GM12878 (cell line): ENCODE results near the gene WEE2. TPM values are rescaled to one million over a fixed set of nuclear protein-coding genes. Genes with fewer than 3 reads are reported as not detected.
A peak's percentile ranks its signal among the peaks of the same experiment; 100 is the strongest.

Experiments used
- ATAC-seq: fragments of 200-7000 bp; cut with Tn5 transposase; 3 replicates; pipeline ENCODE4 v1.9.1; 2020; ENCODE audit warnings: mild to moderate bottlenecking, moderate library complexity
- BruUV-seq: library from RNA; stranded (reverse); fragments of 400-500 nt; replicated peaks from 2 replicates; lab custom pipeline; 2021; lab: Mats Ljungman, UMichigan
- CTCF ChIA-PET: fragments of 300-600 bp; sonication (Branson Sonifier 250); formaldehyde crosslinking; extraction: SDS; loops from one replicate; lab custom pipeline; 2021; ENCODE audit warnings: inconsistent platforms; lab: Yijun Ruan, JAX
- POLR2A ChIA-PET: fragments of 350-600 bp; formaldehyde crosslinking; extraction: SDS; loops from one replicate; lab custom pipeline; 2021; ENCODE audit warnings: inconsistent platforms; lab: Charles Lee
- RAD21 ChIA-PET: fragments of 300-600 bp; sonication (Branson Sonifier 250); formaldehyde crosslinking; loops from one replicate; lab custom pipeline; 2023; ENCODE audit warnings: antibody characterized with exemption; ENCODE audit not compliant: unreplicated experiment; lab: Charles Lee
- SMC1A ChIA-PET: fragments of 300-600 bp; sonication (Branson Sonifier 250); formaldehyde crosslinking; loops from one replicate; lab custom pipeline; 2023; ENCODE audit not compliant: unreplicated experiment, uncharacterized antibody; lab: Charles Lee
- DNase-seq: peaks from one replicate; pipeline ENCODE4 v3.0.0-alpha.2; 2011; ENCODE audit warnings: low read depth, low spot score
- FAIRE-seq: peaks from 3 replicates; lab custom pipeline; 2011; peaks lifted over from hg19 to GRCh38; lab: Jason Lieb, UNC
- H2AFZ ChIP-seq: 2 replicates; pipeline ENCODE4 v1.6.0; 2011; ENCODE audit warnings: low read depth, low read length, control low read depth; ENCODE audit not compliant: control insufficient read depth
- H3K27ac ChIP-seq: 2 replicates; pipeline ENCODE4 v1.5.1; 2011; ENCODE audit warnings: control low read depth; ENCODE audit not compliant: control insufficient read depth, insufficient read depth
- H3K27me3 ChIP-seq, 2 experiments: replicated peaks in 1 of 2; 2 replicates each; pipeline versions ENCODE4 v1.6.0 to v1.6.1; 2011; ENCODE audit warnings: low read length in 1 of 2; ENCODE audit not compliant: control insufficient read depth in 2 of 2, insufficient read depth in 2 of 2
- H3K36me3 ChIP-seq, 2 experiments: 2 replicates each; pipeline ENCODE4 v1.5.1; 2011; ENCODE audit warnings: low read length in 1 of 2; ENCODE audit not compliant: control insufficient read depth in 2 of 2, insufficient read depth in 2 of 2
- H3K4me1 ChIP-seq: 2 replicates; pipeline ENCODE4 v1.6.1; 2011; ENCODE audit warnings: mild to moderate bottlenecking, low read length, moderate library complexity, mixed read lengths; ENCODE audit not compliant: control insufficient read depth, insufficient read depth
- H3K4me2 ChIP-seq: 2 replicates; pipeline ENCODE4 v1.6.0; 2011; ENCODE audit warnings: control low read depth; ENCODE audit not compliant: control insufficient read depth, insufficient read depth
- H3K4me3 ChIP-seq: fragments of 200-600 bp; sonication (generic); 2 replicates; pipeline ENCODE4 v1.5.1; 2016
- H3K79me2 ChIP-seq: 2 replicates; pipeline ENCODE4 v1.6.0; 2011; ENCODE audit warnings: low read length; ENCODE audit not compliant: control insufficient read depth, insufficient read depth
- H3K9ac ChIP-seq: 2 replicates; pipeline ENCODE4 v1.8.0; 2011; ENCODE audit warnings: low read length, control low read depth, mixed read lengths; ENCODE audit not compliant: control insufficient read depth, insufficient read depth
- H3K9me3 ChIP-seq: replicated peaks from 3 replicates; pipeline ENCODE4 v1.5.1; 2011; ENCODE audit warnings: mild to moderate bottlenecking, low read length; ENCODE audit not compliant: control insufficient read depth, insufficient read depth
- H4K20me1 ChIP-seq: 2 replicates; pipeline ENCODE4 v1.6.0; 2011; ENCODE audit not compliant: control insufficient read depth, insufficient read depth
- ETV6 ChIP-seq, 2 experiments: fragments of 450-650 bp in 1 of 2; IDR thresholded peaks in 1 of 2; conservative IDR thresholded peaks in 1 of 2; 2 replicates each; pipeline ENCODE4 v1.6.1; 2014; ENCODE audit warnings: antibody characterized with exemption in 1 of 2, borderline replicate concordance in 1 of 2, low read depth in 1 of 2, mild to moderate bottlenecking in 1 of 2, moderate library complexity in 1 of 2
- IKZF1 ChIP-seq: fragments of 450-650 bp; conservative IDR thresholded peaks from 2 replicates; pipeline ENCODE4 v1.6.1; 2017; ENCODE audit warnings: antibody characterized with exemption, mild to moderate bottlenecking
- IRF3 ChIP-seq: fragments of 450-650 bp; IDR thresholded peaks from 2 replicates; pipeline ENCODE4 v1.6.1; 2014; ENCODE audit warnings: mild to moderate bottlenecking
- MEF2B ChIP-seq: fragments of 450-650 bp; IDR thresholded peaks from 2 replicates; pipeline ENCODE4 v1.6.1; 2018; ENCODE audit warnings: mild to moderate bottlenecking, moderate library complexity; ENCODE audit not compliant: partially characterized antibody, poor library complexity, severe bottlenecking
- NFYA ChIP-seq: IDR thresholded peaks from 2 replicates; pipeline ENCODE4 v1.6.1; 2011; ENCODE audit warnings: low read depth, mild to moderate bottlenecking, low read length, improper control_type of control experiment, borderline replicate concordance
- PKNOX1 ChIP-seq: fragments of 450-650 bp; IDR thresholded peaks from 2 replicates; pipeline ENCODE4 v1.6.1; 2016; ENCODE audit warnings: mild to moderate bottlenecking
- SREBF1 ChIP-seq: IDR thresholded peaks from 2 replicates; pipeline ENCODE4 v1.6.1; 2012; ENCODE audit warnings: mild to moderate bottlenecking, low read length
- USF1 ChIP-seq: IDR thresholded peaks from 2 replicates; pipeline ENCODE4 v1.6.1; 2011; ENCODE audit warnings: borderline replicate concordance, low read depth, mild to moderate bottlenecking, moderate library complexity, mixed read lengths, low read length; ENCODE audit not compliant: insufficient read depth; ENCODE audit errors: extremely low read length
- ZSCAN29 ChIP-seq: fragments of 450-650 bp; IDR thresholded peaks from 2 replicates; pipeline ENCODE4 v1.6.1; 2017; ENCODE audit warnings: mild to moderate bottlenecking, moderate library complexity
- WGBS: methylation state at CpG from one replicate; pipeline ENCODE4 v1.1.6; 2016; ENCODE audit warnings: low lambda C conversion rate; ENCODE audit not compliant: insufficient replicate concordance, insufficient coverage; ENCODE audit errors: missing lambda C conversion rate; 5-methylcytosine and 5-hydroxymethylcytosine counted together
- in situ Hi-C: fragments of 300-500 bp; cut with MboI; formaldehyde crosslinking; loops from 9 replicates; pipeline ENCODE4 v1.14.3; 2018; ENCODE audit warnings: mixed read lengths
- intact Hi-C: fragments of 100-400 bp; cut with micrococcal nuclease; formaldehyde crosslinking; loops from one replicate; pipeline ENCODE4 v1.14.2; 2022; ENCODE audit not compliant: unreplicated experiment
- polyA plus RNA-seq, 11 experiments: library from polyadenylated mRNA; depleted of rRNA in 4 of 11; unstranded in 6 of 11; stranded (reverse) in 5 of 11; fragments of >200 nt; fragmentation: Nextera tagmentation in 4 of 11; fragmentation: Illumina TruSeq in 1 of 11; extraction: Ambion mirVana in 4 of 11; extraction: Trizol in 1 of 11; gene quantifications; 1 replicate in 1 of 11; 2 replicates in 10 of 11; pipeline versions ENCODE4 v1.2.1 to v1.2.3, GENCODE V29; 2011 to 2016; ENCODE audit warnings: inconsistent platforms in 2 of 11, missing spikeins in 2 of 11, low read depth in 1 of 11
- total RNA-seq, 4 experiments: library from RNA; depleted of rRNA in 3 of 4; stranded (reverse); fragments of >200 nt in 3 of 4; fragmentation: Illumina TruSeq in 1 of 4; extraction: Trizol in 1 of 4; gene quantifications; 2 replicates each; pipeline versions ENCODE4 v1.2.1 to v1.2.3, GENCODE V29; 2013 to 2021

The WEE2 gene
- total and polyA plus RNA-seq, 10 of the 15 experiments (the other 5 are each of a cell fraction or from before 2014, with no cell fraction given), result 0.02 to 0.03 (median 0.03) TPM; not detected in 7

- ChIA-PET SMC1A (no interaction called here), RAD21 (no interaction called here), CTCF (interaction anchor here (1.0 to 1.6 kb wide), 3 partner anchors 17 to 67 kb away, joined by 3 read pairs; partner anchors contain the start of gene SSBP1), POLR2A (no interaction called here)
- Histone ChIP-seq H3K36me3 (peaks cover 0 to 5% of the 10 kb centered on the region in 2 experiments), H4K20me1 (no peaks in the 10 kb centered on the region), H3K79me2 (no peaks in the 10 kb centered on the region), H3K4me1 (no peaks in the 10 kb centered on the region), H3K9me3 (no peaks in the 10 kb centered on the region), H3K27me3 (no peaks in the 10 kb centered on the region), H3K27ac (no peak overlapping the region), H3K4me3 (no peak overlapping the region), H3K4me2 (no peak overlapping the region), H2AFZ (no peak overlapping the region), H3K9ac (no peak overlapping the region)
- intact Hi-C loops (no loop called here), in situ Hi-C loops (no loop called here)
- DNase-seq (no peak), ATAC-seq (no peak), FAIRE-seq (no peak)
- BruUV-seq, result TSS peak; percentile 5
- 98% methylated on average over 7 of the region's 7 CpGs for WGBS
- TF ChIP-seq USF1 (no peak), SREBF1 (no peak), ZSCAN29 (no peak), MEF2B (no peak), ETV6 (conservative IDR thresholded peaks at IDR 0.05 in 1 of 2, IDR thresholded peaks at IDR 0.05 in 1 of 2; ENCODE audit: borderline replicate concordance in 1 of 2, low read depth in 1 of 2) (no peak), IKZF1 (no peak), IRF3 (no peak), NFYA (no peak), PKNOX1 (no peak)
These were observed 36.3 kb upstream of the WEE2 start for GRCh38 chr7:141671705-141672496.
